Stimulated activated effector memory CD8-positive, alpha-beta T cell treated with anti-CD3 and anti-CD28 coated beads, Interleukin-12 subunit alpha, Interleukin-12 subunit beta, amount 100 ng/mL, for 72 hours (primary cell): ENCODE results near the gene RAF1.
A peak's percentile ranks its signal among the peaks of the same experiment; 100 is the strongest.
"Not testable (repeated sequence)": the region's sequence is repeated elsewhere in the genome, so short reads cannot be mapped to it uniquely, and the experiment has no call there.

Experiments used
- ATAC-seq: fragments of 150-1000 bp; cut with Tn5 transposase; 2 replicates; pipeline ENCODE4 v1.10.0; 2021
- DNase-seq, 2 donors: peaks; one replicate each; pipeline ENCODE4 v3.0.0; 2021 to 2022; ENCODE audit warnings: low spot score in 2 of 2
- H3K27ac Mint-ChIP-seq: one replicate; pipeline ENCODE4 v1.8.0; 2022; ENCODE audit warnings: mild to moderate bottlenecking, mixed read lengths
- H3K36me3 Mint-ChIP-seq: one replicate; pipeline ENCODE4 v1.8.0; 2022; ENCODE audit warnings: mild to moderate bottlenecking, mixed read lengths
- H3K4me1 Mint-ChIP-seq: one replicate; pipeline ENCODE4 v1.8.0; 2022; ENCODE audit warnings: mixed read lengths
- H3K4me3 Mint-ChIP-seq: one replicate; pipeline ENCODE4 v1.8.0; 2022; ENCODE audit warnings: mild to moderate bottlenecking, mixed read lengths
- H3K9me3 Mint-ChIP-seq: one replicate; pipeline ENCODE4 v1.8.0; 2022; ENCODE audit warnings: mixed read lengths

RAF1 gene

GRCh38 chr3:12687948-12688347, 24.0 kb upstream of the RAF1 start:
- Mint-ChIP-seq H3K27ac (no peak overlapping the region), H3K36me3 (no peaks in the 10 kb centered on the region), H3K4me3 (no peak overlapping the region), H3K4me1 (no peaks in the 10 kb centered on the region), H3K9me3 (no peaks in the 10 kb centered on the region)
- DNase-seq (no peak), ATAC-seq (no peak)

- H3K36me3 Mint-ChIP-seq: no peaks in the 10 kb centered on the region
- ATAC-seq (no peak), DNase-seq (no peak)
- H3K4me1 Mint-ChIP-seq: peaks cover 12% of the 10 kb centered on the region
- H3K4me3 Mint-ChIP-seq: no peak overlapping the region
- H3K27ac Mint-ChIP-seq: no peak overlapping the region
- H3K9me3 Mint-ChIP-seq: no peaks in the 10 kb centered on the region
These were observed 22.2 kb upstream of the RAF1 start for GRCh38 chr3:12686096-12686495.

GRCh38 chr3:12681943-12682390, 18.1 kb upstream of the RAF1 start:
- Mint-ChIP-seq H3K4me3 (no peak overlapping the region), H3K9me3 (no peaks in the 10 kb centered on the region), H3K36me3 (no peaks in the 10 kb centered on the region), H3K4me1 (peaks cover 16% of the 10 kb centered on the region), H3K27ac (peak overlapping the region; percentile 36)
- peak; percentile 32 for ATAC-seq
- DNase-seq: no peak

GRCh38 chr3:12681089-12681942, 17.4 kb upstream of the RAF1 start:
- H3K27ac Mint-ChIP-seq: peak overlapping the region; percentile 36
- ATAC-seq (no peak), DNase-seq (no peak)
- H3K4me1 Mint-ChIP-seq: peaks cover 16% of the 10 kb centered on the region
- H3K9me3 Mint-ChIP-seq: no peaks in the 10 kb centered on the region
- no peaks in the 10 kb centered on the region for H3K36me3 Mint-ChIP-seq
- no peak overlapping the region for H3K4me3 Mint-ChIP-seq

- Mint-ChIP-seq H3K27ac (no peak overlapping the region), H3K4me3 (no peak overlapping the region), H3K4me1 (peaks cover 16% of the 10 kb centered on the region), H3K36me3 (no peaks in the 10 kb centered on the region), H3K9me3 (no peaks in the 10 kb centered on the region)
- ATAC-seq: no peak
- DNase-seq: no peak
These were observed 15.6 kb upstream of the RAF1 start for GRCh38 chr3:12679468-12679867.

- Mint-ChIP-seq H3K4me3 (no peak overlapping the region), H3K9me3 (no peaks in the 10 kb centered on the region), H3K4me1 (peaks cover 16% of the 10 kb centered on the region), H3K27ac (peak overlapping the region; percentile 73), H3K36me3 (no peaks in the 10 kb centered on the region)
- DNase-seq (no peak), ATAC-seq (no peak)
These were observed 13.7 kb upstream of the RAF1 start for GRCh38 chr3:12677616-12678015.

- Mint-ChIP-seq H3K9me3 (no peaks in the 10 kb centered on the region), H3K4me3 (no peak overlapping the region), H3K27ac (no peak overlapping the region), H3K4me1 (peaks cover 5% of the 10 kb centered on the region), H3K36me3 (no peaks in the 10 kb centered on the region)
- DNase-seq (no peak), ATAC-seq (no peak)
These were observed 11.3 kb upstream of the RAF1 start for GRCh38 chr3:12675115-12675810.

- H3K27ac Mint-ChIP-seq, H3K9me3 Mint-ChIP-seq, ATAC-seq, DNase-seq, H3K4me3 Mint-ChIP-seq, H3K4me1 Mint-ChIP-seq, H3K36me3 Mint-ChIP-seq: not testable (repeated sequence)
These were observed 10.2 kb upstream of the RAF1 start for GRCh38 chr3:12673956-12674736.

GRCh38 chr3:12671120-12671450, 7.2 kb upstream of the RAF1 start:
- Mint-ChIP-seq H3K27ac (no peak overlapping the region), H3K4me1 (no peaks in the 10 kb centered on the region), H3K4me3 (no peak overlapping the region), H3K36me3 (no peaks in the 10 kb centered on the region), H3K9me3 (no peaks in the 10 kb centered on the region)
- no peak for DNase-seq
- no peak for ATAC-seq

- DNase-seq (no peak), ATAC-seq (no peak)
- no peak overlapping the region for H3K4me3 Mint-ChIP-seq
- H3K36me3 Mint-ChIP-seq: no peaks in the 10 kb centered on the region
- no peaks in the 10 kb centered on the region for H3K9me3 Mint-ChIP-seq
- H3K27ac Mint-ChIP-seq: no peak overlapping the region
- no peaks in the 10 kb centered on the region for H3K4me1 Mint-ChIP-seq
These were observed 6.6 kb upstream of the RAF1 start for GRCh38 chr3:12670365-12671119.

GRCh38 chr3:12663401-12663935, 449 bp downstream of the RAF1 start:
- peak overlapping the region; percentile 89 for H3K4me3 Mint-ChIP-seq
- no peaks in the 10 kb centered on the region for H3K9me3 Mint-ChIP-seq
- H3K4me1 Mint-ChIP-seq: peaks cover 32% of the 10 kb centered on the region
- ATAC-seq: peak; percentile 73
- H3K36me3 Mint-ChIP-seq: peaks cover 37% of the 10 kb centered on the region
- peak overlapping the region; percentile 100 for H3K27ac Mint-ChIP-seq
- peak in 1 of 2 donors; percentile 5 for DNase-seq

GRCh38 chr3:12662593-12663400, 1.1 kb downstream of the RAF1 start:
- Mint-ChIP-seq H3K27ac (peak overlapping the region; percentile 100), H3K4me1 (peaks cover 37% of the 10 kb centered on the region), H3K9me3 (no peaks in the 10 kb centered on the region), H3K36me3 (peaks cover 42% of the 10 kb centered on the region), H3K4me3 (peak overlapping the region; percentile 89)
- DNase-seq (peak; percentile 12 to 71), ATAC-seq (peak; percentile 30)

GRCh38 chr3:12661926-12662592, 1.9 kb downstream of the RAF1 start:
- Mint-ChIP-seq H3K27ac (peak overlapping the region; percentile 100), H3K4me3 (peak overlapping the region; percentile 89), H3K36me3 (peaks cover 47% of the 10 kb centered on the region), H3K9me3 (no peaks in the 10 kb centered on the region), H3K4me1 (peaks cover 40% of the 10 kb centered on the region)
- ATAC-seq: no peak
- no peak for DNase-seq
